ENCODE measurements around the gene PTPRK.

GRCh38 chr6:128114164-128114563 lies 406.2 kb downstream of the PTPRK start:
- no peak for TF ChIP-seq EZH2 (IDR thresholded peaks at IDR 0.05)
- no peak for TF ChIP-seq POLR2A (IDR thresholded peaks at IDR 0.05; ENCODE audit: borderline replicate concordance, extremely low read depth, insufficient read depth, insufficient read length)
- TF ChIP-seq CTCF (IDR thresholded peaks at IDR 0.05 in 2 of 3, conservative IDR thresholded peaks at IDR 0.05 in 1 of 3; ENCODE audit: borderline replicate concordance in 1 of 3, insufficient read depth in 1 of 3, low read depth in 2 of 3, low read length in 2 of 3): no peak
- no peak for TF ChIP-seq REST (IDR thresholded peaks at IDR 0.05; ENCODE audit: low read depth)
- no peak for TF ChIP-seq SP1 (IDR thresholded peaks at IDR 0.05; ENCODE audit: low read depth)
- no peak for TF ChIP-seq YY1 (IDR thresholded peaks at IDR 0.05; ENCODE audit: extremely low read depth, insufficient replicate concordance, low read depth, low read length)
- no peak for TF ChIP-seq ATF3 (IDR thresholded peaks at IDR 0.05)
- TF ChIP-seq CEBPB (IDR thresholded peaks at IDR 0.05; ENCODE audit: low read depth): no peak
- no peak for TF ChIP-seq POLR2AphosphoS5 (IDR thresholded peaks at IDR 0.05; ENCODE audit: low read depth, low read length)
- no peak for TF ChIP-seq SIN3A (IDR thresholded peaks at IDR 0.05; ENCODE audit: low read depth)
